ENCODE data around the gene NT5C3B.
"Not testable (repeated sequence)": the region's sequence is repeated elsewhere in the genome, so short reads cannot be mapped to it uniquely, and the experiment has no call there.

NT5C3B gene

DNA sequence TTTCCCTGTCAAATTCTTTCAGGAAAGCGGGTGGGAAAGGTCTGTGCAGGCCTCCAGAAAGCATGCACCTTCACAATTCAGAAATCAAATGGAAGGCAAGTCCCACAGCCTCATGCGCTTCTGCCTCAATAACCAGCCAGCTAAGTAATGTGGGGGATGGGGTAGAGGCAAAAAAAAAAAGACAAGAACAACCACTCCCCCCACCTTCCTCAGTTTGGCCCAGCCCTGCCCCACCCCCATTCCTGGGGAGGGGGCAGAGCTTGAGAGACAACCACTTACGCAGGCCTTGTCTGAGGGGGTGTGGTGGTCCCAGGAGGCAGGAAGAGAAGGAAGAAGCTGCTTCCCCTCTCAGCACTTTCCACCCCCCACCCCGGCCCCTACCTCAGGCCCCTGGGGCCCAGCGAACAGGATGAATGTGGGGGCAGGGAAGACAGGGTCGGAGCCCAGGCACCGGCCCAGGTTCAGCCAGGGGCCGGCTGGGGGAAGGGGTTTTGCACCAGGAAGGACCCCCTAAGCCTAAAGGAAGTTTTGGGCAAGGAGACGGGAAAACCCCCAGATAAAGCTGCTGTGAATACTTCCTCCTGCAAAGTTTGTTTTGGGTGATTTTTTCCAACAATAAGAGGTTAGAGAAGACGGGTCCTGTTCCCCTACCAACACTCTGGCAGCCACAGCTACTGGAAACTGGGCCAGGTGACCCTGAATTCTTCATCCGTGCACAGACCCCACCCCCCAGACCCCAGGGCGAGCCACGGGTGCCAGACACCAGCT is 50.8 kb downstream of the NT5C3B start:
- no peak for DNase-seq (ENCODE audit: low read depth in 1 of 2, low spot score in 1 of 2)

DNA sequence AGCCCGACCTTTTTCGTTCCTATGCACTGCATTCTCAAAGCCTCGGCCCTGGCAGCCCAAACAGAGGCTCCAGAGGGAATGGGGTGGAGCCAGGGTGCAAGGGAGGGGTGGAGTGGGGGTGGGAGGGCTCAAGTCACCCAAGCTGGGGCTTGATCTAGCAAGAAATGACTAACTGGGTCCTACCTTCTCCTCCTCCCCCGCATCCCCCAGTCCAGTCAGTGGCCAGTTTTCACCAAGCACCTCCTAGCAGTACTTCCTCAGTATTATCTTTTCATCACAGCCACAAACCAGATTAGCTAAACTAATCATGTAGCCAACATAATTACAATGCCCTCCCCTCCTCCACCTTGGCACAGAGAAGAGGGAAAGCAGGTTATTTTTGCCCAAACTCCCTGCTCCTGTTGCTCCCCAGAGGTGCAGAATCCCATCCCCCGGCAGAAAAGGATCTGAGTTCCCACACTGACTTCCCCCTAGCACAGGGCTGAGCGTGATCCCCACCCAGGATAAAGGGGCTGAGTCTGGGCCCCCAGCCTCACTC is 51.8 kb downstream of the NT5C3B start:
- DNase-seq (ENCODE audit: low read depth in 1 of 2, low spot score in 1 of 2): no peak

DNA sequence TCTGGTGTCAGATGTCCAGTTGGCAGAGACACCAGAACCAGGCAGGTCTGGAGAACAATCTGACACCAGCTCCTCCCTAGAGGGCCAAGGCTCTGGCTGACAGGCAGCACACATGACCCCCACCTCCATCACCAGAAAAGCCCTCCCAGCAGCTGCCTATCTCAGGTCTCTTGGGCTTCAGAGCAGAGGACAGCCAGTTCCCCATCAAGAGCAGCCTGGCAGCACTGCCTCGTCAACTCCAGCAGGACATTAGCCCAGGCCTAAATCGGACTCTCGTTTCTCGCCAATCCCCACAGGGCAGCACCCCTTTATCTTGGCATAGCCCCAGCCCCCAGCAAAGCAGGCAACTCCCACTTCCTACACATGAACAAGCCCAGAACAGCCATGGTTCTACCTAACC is 53.9 kb downstream of the NT5C3B start:
- DNase-seq (ENCODE audit: low read depth in 1 of 2, low spot score in 1 of 2): no peak

DNA sequence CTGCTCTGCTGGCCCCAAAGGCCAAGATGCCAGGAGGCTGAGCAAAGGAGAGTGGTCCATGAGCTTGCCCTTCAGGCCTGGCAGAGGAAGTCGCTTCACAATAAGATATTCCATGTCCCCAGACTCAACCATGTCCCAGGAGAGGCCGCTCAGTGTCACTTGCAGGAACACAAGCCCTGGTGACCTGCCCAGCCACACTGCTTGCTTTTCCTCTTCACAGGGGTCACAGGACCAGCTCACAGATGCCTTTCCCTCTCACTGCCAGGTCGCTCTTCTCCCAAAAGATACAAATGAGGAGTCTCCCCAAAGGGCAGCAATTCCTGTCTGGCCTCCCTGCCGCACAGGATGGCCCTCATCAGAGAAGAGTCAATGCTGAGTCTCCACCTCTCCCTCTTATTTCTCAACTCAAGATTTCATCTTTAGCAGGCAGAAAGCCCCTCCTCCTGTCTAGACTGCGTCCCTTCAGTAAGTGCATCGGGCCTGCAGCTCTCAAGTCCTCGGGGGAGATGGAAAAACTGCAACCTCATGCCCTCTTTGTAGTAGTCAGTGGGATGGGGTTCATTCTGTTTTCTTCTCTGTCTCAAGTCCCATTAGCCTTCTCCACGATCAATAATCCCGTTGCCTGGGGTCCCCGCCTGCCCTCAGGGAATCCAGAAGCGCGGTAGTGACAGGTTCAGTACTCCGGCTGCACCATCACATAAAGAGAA is 54.5 kb downstream of the NT5C3B start:
- DNase-seq (ENCODE audit: low read depth in 1 of 2, low spot score in 1 of 2): no peak

DNA sequence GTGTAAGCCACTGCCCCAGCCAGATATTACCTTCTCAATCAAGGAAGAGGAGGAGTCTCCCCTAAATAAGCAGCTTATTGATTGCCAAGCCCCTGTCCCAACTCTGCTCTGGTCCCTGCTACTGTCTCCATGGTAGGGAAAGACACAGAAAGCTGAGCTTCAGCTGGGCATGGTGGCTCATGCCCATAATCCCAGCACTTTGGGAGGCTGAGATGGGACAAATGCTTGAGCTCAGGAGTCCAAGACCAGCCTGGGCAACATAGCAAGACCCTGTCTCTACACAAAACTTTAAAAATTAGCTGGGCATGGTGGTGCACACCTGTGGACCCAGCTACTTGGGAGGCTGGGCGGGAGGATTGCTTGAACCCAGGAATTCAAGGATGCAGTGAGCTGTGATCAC is 56.1 kb downstream of the NT5C3B start:
- no peak for DNase-seq (ENCODE audit: low read depth in 1 of 2, low spot score in 1 of 2)

DNA sequence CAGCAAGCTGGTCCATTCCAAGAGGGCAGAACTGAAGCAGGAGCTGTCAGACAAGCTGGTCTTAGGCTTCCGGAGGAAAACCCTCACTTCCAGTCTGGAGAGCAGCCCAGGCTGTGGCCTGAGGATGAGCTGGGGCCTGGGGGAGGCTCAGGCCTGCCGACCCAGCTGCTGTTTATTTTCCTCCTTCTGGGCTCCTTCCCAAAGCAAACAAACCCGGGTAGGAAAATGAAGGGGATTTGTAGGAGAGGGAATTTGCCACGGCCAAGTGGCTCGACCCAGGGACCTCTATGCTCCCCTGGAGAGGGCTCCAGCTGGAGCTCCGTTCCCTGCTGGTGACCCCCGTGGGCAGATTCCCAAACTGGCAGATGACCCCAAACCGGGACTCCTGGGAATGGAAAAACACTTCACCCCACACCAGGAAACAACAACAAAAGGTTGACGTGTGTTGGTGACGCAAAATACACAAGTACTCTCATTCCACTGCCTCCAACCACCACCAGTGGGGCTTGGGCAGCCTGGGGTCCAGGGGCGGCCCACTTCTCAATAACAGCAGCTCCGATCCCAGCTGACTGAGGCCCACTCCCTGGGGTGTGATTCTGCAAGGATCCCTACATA is 58.4 kb downstream of the NT5C3B start:
- no peak for DNase-seq (ENCODE audit: low read depth in 1 of 2, low spot score in 1 of 2)

DNA sequence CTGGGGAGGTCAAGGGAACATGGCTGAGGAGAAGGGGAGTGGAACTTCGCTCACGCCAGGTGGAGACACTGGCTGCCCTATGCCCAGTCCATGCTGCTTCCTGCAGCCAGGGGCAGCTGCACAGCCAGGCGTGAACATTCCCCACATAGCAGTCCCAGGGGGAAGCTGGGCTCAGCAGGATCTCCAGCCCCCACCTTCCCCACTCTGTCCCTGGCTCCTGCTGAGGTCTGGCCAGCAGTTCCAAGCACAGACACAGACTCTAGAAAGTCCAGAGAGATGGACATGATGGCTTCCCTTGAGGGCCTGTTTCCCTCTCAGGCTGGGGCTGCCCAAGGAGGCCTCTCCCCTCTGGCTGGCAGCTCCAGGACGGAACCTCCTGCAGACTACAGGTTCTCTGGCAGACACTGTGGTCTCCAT is 58.9 kb downstream of the NT5C3B start:
- DNase-seq (ENCODE audit: low read depth in 1 of 2, low spot score in 1 of 2): no peak

DNA sequence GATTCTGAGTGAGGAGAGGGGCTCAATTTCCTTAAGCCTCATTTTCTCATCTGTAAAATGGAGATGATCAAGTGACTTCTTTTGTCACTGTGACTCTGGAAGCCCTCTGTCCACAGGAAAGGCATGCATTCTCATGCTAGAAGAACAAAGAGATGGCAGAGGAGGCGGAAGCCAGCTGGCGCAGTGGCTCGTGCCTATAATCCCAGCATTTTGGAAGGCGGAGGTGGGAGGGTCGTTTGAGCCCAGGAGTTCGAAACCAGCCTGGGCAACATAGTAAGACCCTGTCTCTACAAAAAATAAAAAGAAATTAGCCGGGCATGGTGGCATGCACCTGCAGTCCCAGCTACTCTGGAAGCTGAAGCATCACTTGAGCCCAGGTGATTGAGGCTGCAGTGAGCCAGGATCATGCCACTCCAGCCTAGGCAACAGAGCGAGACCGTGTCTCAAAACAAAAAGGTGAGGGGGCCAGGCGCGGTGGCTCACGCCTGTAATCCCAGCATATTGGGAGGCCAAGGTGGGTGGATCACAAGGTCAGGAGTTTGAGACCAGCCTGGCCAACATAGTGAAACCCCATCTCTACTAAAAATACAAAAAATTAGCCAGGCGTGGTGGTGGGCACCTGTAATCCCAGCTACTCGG is 59.7 kb downstream of the NT5C3B start:
- not testable (repeated sequence) for DNase-seq (ENCODE audit: low read depth in 1 of 2, low spot score in 1 of 2)

DNA sequence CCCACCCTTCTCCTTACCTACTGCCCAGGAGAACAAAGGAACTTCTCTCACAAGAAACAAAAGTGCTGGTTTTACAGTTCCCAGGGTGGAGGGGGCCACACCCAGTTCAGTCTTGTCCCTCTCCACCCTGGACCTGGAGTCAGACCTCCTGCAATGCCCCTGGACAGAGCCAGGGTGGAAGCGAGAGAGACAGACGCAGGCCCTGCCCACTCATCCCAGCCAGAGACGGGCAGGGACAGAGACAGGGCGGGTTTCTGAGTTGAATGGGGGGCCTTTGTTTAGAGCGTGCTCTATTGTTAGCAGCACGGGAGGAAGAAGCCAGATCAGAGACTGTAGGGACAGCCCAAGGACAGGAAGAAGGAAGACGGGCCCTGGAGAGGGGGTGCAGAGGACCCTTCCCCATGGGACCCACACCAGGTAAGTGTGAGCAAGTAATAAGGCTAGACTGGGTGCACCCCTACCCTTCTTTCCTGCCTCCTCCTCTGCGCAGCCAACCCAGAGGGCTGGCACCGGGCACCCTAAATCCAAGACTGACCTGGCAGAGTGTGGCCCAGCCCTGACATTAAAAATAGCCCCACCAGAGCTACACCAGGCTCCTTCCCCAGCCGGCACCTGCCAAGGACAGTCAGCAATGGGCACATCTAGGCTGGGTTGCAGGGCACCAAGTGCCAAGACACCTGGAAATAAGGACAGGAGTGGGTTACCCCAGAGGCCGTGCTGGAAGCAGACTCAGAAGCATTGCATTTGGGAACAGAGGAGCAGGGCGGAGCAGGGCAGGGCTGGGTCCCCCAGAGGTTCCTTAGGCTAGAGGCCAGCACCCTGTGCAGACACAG is 60.4 kb downstream of the NT5C3B start:
- DNase-seq (ENCODE audit: low read depth in 1 of 2, low spot score in 1 of 2): no peak

Measured in activated CD4-positive, alpha-beta T cell treated with anti-CD3 and anti-CD28 coated beads, Interleukin-2, amount 50 U/mL, for 24 hours (primary cell).